Measurements from ENCODE around the gene MCUB.

DNA sequence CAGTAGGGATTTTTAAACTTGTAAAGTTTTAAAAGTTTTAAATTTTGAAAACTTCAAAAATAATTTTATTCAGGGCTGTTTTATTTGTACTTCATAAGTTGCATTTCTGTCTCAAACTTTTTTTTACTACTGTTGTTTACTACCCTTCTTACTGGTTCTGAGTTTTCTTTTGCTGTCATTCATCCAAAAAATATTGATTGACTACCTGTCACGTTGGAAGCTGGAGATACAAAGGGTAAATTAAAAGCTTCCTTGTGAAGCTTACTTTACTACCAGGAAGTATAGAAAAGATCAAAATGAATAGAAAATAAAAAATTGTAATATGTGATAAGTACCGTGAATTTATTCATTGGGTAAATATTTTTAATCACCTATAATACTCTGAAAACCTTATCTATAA lies 49.4 kb upstream of the MCUB start:
- no peak for TF ChIP-seq CTCF (IDR thresholded peaks at IDR 0.05)
- no peak for TF ChIP-seq POLR2A (IDR thresholded peaks at IDR 0.05)
